HL-60 (cell line): ENCODE results near the gene CTIF. TPM values are rescaled to one million over a fixed set of nuclear protein-coding genes. Genes with fewer than 3 reads are reported as not detected.

ENCODE experiments used
- microRNA-seq: library from miRNA; unstranded; fragments of <30 nt; microRNA quantifications from one replicate; pipeline ENCODE4, GENCODE V29; 2018

Gene CTIF

Small RNA genes within 50 kb of the gene (microRNA-seq; reads per million reads assigned to microRNA genes)
- not detected for gene MIR4743
